GM21717 (cell line): ENCODE measurements around the gene KRTAP12-3.

Experiments used
- ATAC-seq: cut with Tn5 transposase; IDR thresholded peaks from one replicate; pipeline ENCODE4 v1.9.1; 2021; ENCODE audit warnings: mild to moderate bottlenecking, moderate library complexity; ENCODE audit not compliant: unreplicated experiment

The KRTAP12-3 gene

GRCh38 chr21:44701023-44701400, 43.3 kb downstream of the KRTAP12-3 start:
- ATAC-seq: no peak

GRCh38 chr21:44701541-44701940, 43.8 kb downstream of the KRTAP12-3 start:
- ATAC-seq: no peak

GRCh38 chr21:44702111-44702972, 44.6 kb downstream of the KRTAP12-3 start:
- no peak for ATAC-seq

- ATAC-seq: no peak
These were observed 45.4 kb downstream of the KRTAP12-3 start for GRCh38 chr21:44702973-44703730.

GRCh38 chr21:44703731-44704635, 46.3 kb downstream of the KRTAP12-3 start:
- ATAC-seq: no peak

- ATAC-seq: no peak
These were observed 46.9 kb downstream of the KRTAP12-3 start for GRCh38 chr21:44704636-44705001.

GRCh38 chr21:44706026-44706705, 48.4 kb downstream of the KRTAP12-3 start:
- no peak for ATAC-seq

GRCh38 chr21:44706706-44707581, 49.2 kb downstream of the KRTAP12-3 start:
- no peak for ATAC-seq
